Measurements from ENCODE around the gene LCAT.

GRCh38 chr16:67936124-67936879, 7.6 kb downstream of the LCAT start, which contains the start of gene PSMB10:
- TF ChIP-seq EP300 (IDR thresholded peaks at IDR 0.05; ENCODE audit: low read length), result no peak
- no peak for TF ChIP-seq GABPA (tag; conservative IDR thresholded peaks at IDR 0.05; ENCODE audit: low read depth)
- peak; percentile 73 for TF ChIP-seq ELF1 (tag; IDR thresholded peaks at IDR 0.05)
- 0 out of 6 replicates have a peak, but pooled peaks of 1 of the 3 experiments have one; percentile 12 for TF ChIP-seq CTCF (IDR thresholded peaks at IDR 0.05 in 2 of 3, conservative IDR thresholded peaks at IDR 0.05 in 1 of 3; ENCODE audit: insufficient read depth in 2 of 3, low read depth in 1 of 3, low read length in 3 of 3)
